ENCODE data around the gene SACS.
"Not testable (repeated sequence)": the region's sequence is repeated elsewhere in the genome, so short reads cannot be mapped to it uniquely, and the experiment has no call there.

Gene SACS

GRCh38 chr13:23411706-23412105 is 21.8 kb downstream of the SACS start:
- DNase-seq (ENCODE audit: low read depth in 4 of 4, low spot score in 1 of 4) = no peak

GRCh38 chr13:23411220-23411619 is 22.3 kb downstream of the SACS start:
- DNase-seq (ENCODE audit: low read depth in 4 of 4, low spot score in 1 of 4) = no peak

- no peak for DNase-seq (ENCODE audit: low read depth in 4 of 4, low spot score in 1 of 4)
Observed at GRCh38 chr13:23408026-23408425, 25.5 kb downstream of the SACS start.

- DNase-seq (ENCODE audit: low read depth in 4 of 4, low spot score in 1 of 4) = not testable (repeated sequence)
Observed at GRCh38 chr13:23401156-23401555, 32.3 kb downstream of the SACS start.

- no peak for DNase-seq (ENCODE audit: low read depth in 4 of 4, low spot score in 1 of 4)
Observed at GRCh38 chr13:23399347-23399746, 34.2 kb downstream of the SACS start.

- no peak for DNase-seq (ENCODE audit: low read depth in 4 of 4, low spot score in 1 of 4)
Observed at GRCh38 chr13:23394821-23395220, 38.7 kb downstream of the SACS start.

GRCh38 chr13:23392925-23393645 is 40.4 kb downstream of the SACS start:
- DNase-seq (ENCODE audit: low read depth in 4 of 4, low spot score in 1 of 4) = no peak

GRCh38 chr13:23392313-23392712 is 41.2 kb downstream of the SACS start:
- DNase-seq (ENCODE audit: low read depth in 4 of 4, low spot score in 1 of 4) = no peak

- no peak for DNase-seq (ENCODE audit: low read depth in 4 of 4, low spot score in 1 of 4)
Observed at GRCh38 chr13:23391752-23392151, 41.8 kb downstream of the SACS start.

- no peak for DNase-seq (ENCODE audit: low read depth in 4 of 4, low spot score in 1 of 4)
Observed at GRCh38 chr13:23386533-23386932, 47.0 kb downstream of the SACS start.

GRCh38 chr13:23385931-23386330 is 47.6 kb downstream of the SACS start:
- DNase-seq (ENCODE audit: low read depth in 4 of 4, low spot score in 1 of 4) = no peak

- DNase-seq (ENCODE audit: low read depth in 4 of 4, low spot score in 1 of 4) = no peak
Observed at GRCh38 chr13:23384111-23384510, 49.4 kb downstream of the SACS start.

GRCh38 chr13:23383151-23383550 is 50.4 kb downstream of the SACS start:
- no peak for DNase-seq (ENCODE audit: low read depth in 4 of 4, low spot score in 1 of 4)

GRCh38 chr13:23381866-23382265 is 51.6 kb downstream of the SACS start:
- no peak for DNase-seq (ENCODE audit: low read depth in 4 of 4, low spot score in 1 of 4)

- no peak for DNase-seq (ENCODE audit: low read depth in 4 of 4, low spot score in 1 of 4)
Observed at GRCh38 chr13:23380534-23380933, 53.0 kb downstream of the SACS start.

- peak; percentile 28 to 58 (median 40) for DNase-seq (ENCODE audit: low read depth in 4 of 4, low spot score in 1 of 4)
Observed at GRCh38 chr13:23377983-23378632, 55.4 kb downstream of the SACS start.

GRCh38 chr13:23377579-23377978 is 55.9 kb downstream of the SACS start:
- DNase-seq (ENCODE audit: low read depth in 4 of 4, low spot score in 1 of 4) = no peak

GRCh38 chr13:23375001-23375971 is 58.2 kb downstream of the SACS start:
- peak; percentile 95 to 99 (median 97) for DNase-seq (ENCODE audit: low read depth in 4 of 4, low spot score in 1 of 4)

GRCh38 chr13:23372264-23372906 is 61.1 kb downstream of the SACS start:
- no peak for DNase-seq (ENCODE audit: low read depth in 4 of 4, low spot score in 1 of 4)

- DNase-seq (ENCODE audit: low read depth in 4 of 4, low spot score in 1 of 4) = no peak
Observed at GRCh38 chr13:23367907-23368306, 65.6 kb downstream of the SACS start.

- DNase-seq (ENCODE audit: low read depth in 4 of 4, low spot score in 1 of 4) = no peak
Observed at GRCh38 chr13:23365652-23366051, 67.8 kb downstream of the SACS start.

Measured in stimulated activated CD4-positive, alpha-beta T cell treated with anti-CD3 and anti-CD28 coated beads, Interleukin-1b, Interleukin-23, amount 100 ng/mL, for 24 hours (primary cell).